Measurements from ENCODE around the gene FOXP1.
"Not testable (repeated sequence)": the region's sequence is repeated elsewhere in the genome, so short reads cannot be mapped to it uniquely, and the experiment has no call there.

FOXP1 gene

GRCh38 chr3:71441217-71441924 is 142.2 kb downstream of the FOXP1 start:
- no peak for DNase-seq
- no peak overlapping the region for H3K4me3 ChIP-seq (ENCODE audit: low read depth, low read length)
- TF ChIP-seq CTCF (IDR thresholded peaks at IDR 0.05; ENCODE audit: low read depth, low read length), result no peak
- no peaks in the 10 kb centered on the region for H3K36me3 ChIP-seq
- H3K4me1 ChIP-seq, result peaks cover 12% of the 10 kb centered on the region
- no peaks in the 10 kb centered on the region for H3K9me3 ChIP-seq
- H3K27me3 ChIP-seq, result no peaks in the 10 kb centered on the region

DNA sequence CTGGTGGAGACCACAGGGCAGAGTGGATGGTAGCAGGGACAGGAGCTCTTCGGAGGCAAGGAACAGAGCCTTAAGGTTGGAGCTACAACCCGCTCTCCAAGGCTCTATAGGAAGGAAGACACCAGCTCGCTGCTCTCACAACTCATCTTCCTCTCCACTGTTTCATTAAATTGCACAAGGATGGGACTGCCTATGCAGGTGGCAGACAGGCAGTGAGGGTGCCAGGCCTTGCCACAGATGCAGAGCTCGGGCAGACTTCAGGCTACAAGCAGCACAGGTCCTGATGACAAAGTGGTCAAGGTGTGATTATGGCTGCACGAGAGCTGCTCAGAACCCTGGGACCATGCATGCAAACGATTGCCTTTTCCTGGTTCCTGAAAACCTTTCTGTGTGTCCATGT is 144.6 kb downstream of the FOXP1 start:
- TF ChIP-seq CTCF (IDR thresholded peaks at IDR 0.05; ENCODE audit: low read depth, low read length), result no peak
- Histone ChIP-seq H3K36me3 (no peaks in the 10 kb centered on the region), H3K9me3 (no peaks in the 10 kb centered on the region), H3K27me3 (no peaks in the 10 kb centered on the region), H3K4me3 (ENCODE audit: low read depth, low read length) (no peak overlapping the region), H3K4me1 (peaks cover 2% of the 10 kb centered on the region)
- no peak for DNase-seq

DNA sequence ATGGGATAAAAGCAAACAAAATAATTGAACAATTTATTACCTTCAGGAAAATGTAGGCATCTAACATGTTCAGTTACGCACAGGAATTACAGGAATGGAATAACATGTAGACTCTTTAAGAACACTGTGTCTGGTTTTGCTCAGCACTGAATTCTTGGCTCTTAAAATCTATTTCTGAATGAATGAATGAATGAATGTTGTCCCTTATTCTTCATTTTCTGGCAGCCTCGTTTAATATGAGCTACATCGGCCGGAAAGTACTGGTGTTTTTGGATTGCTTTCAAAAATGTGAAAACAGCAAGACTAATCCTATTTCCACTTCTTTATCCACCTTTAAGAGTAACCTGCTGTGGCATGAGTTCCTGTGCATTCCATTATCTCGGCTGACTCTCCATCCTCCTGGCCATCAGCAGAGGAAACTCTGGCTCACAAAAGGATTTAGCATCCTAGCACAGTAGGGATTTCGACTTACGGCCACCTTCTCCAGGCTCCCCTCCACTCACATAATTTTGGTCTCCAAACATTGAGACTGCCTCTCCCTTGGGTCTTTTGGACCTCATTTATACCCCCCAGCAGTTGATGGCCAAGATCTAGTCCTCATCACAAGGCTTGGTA is 145.3 kb downstream of the FOXP1 start:
- Histone ChIP-seq H3K4me3 (ENCODE audit: low read depth, low read length) (no peak overlapping the region), H3K4me1 (no peaks in the 10 kb centered on the region), H3K27me3 (no peaks in the 10 kb centered on the region), H3K36me3 (no peaks in the 10 kb centered on the region), H3K9me3 (no peaks in the 10 kb centered on the region)
- no peak for DNase-seq
- no peak for TF ChIP-seq CTCF (IDR thresholded peaks at IDR 0.05; ENCODE audit: low read depth, low read length)

DNA sequence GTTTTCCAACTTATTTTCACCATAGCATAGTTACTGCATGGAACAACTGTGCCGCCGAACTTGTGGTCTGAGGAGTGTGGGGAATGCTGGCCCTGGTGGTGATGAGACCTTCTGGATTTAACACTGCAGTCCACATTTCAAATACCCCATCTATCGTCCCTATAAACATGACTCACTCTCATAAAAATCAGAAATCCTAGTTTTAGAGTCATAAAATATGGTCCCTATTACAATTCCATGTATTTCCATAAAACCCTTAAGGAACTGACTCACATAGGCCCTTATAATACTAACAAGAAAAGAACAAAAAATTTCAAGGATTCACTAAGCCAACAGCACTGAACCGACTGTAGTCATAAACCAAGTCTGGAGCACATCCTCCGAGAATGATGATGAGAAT is 147.2 kb downstream of the FOXP1 start:
- H3K9me3 ChIP-seq, result no peaks in the 10 kb centered on the region
- no peaks in the 10 kb centered on the region for H3K4me1 ChIP-seq
- no peaks in the 10 kb centered on the region for H3K27me3 ChIP-seq
- TF ChIP-seq CTCF (IDR thresholded peaks at IDR 0.05; ENCODE audit: low read depth, low read length), result no peak
- no peak overlapping the region for H3K4me3 ChIP-seq (ENCODE audit: low read depth, low read length)
- no peaks in the 10 kb centered on the region for H3K36me3 ChIP-seq
- DNase-seq, result no peak

DNA sequence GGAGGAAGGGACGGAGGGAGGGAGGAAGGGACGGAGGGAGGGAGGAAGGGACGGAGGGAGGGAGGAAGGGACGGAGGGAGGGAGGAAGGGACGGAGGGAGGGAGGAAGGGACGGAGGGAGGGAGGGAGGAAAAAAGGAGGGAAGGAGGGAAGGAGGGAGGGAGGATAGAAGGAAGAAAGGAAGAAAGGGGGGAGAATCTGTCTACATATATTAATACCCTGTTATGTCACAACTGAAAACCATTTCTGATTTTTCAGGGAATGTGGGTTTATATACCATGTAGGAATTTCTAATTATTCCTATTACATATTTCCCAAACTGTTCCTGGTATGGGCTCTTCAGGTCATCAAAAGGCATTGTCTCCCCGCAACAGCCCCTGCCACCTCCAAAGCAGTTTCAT is 147.7 kb downstream of the FOXP1 start:
- not testable (repeated sequence) for H3K4me3 ChIP-seq (ENCODE audit: low read depth, low read length); H3K27me3 ChIP-seq; H3K9me3 ChIP-seq; DNase-seq; H3K36me3 ChIP-seq; H3K4me1 ChIP-seq

DNA sequence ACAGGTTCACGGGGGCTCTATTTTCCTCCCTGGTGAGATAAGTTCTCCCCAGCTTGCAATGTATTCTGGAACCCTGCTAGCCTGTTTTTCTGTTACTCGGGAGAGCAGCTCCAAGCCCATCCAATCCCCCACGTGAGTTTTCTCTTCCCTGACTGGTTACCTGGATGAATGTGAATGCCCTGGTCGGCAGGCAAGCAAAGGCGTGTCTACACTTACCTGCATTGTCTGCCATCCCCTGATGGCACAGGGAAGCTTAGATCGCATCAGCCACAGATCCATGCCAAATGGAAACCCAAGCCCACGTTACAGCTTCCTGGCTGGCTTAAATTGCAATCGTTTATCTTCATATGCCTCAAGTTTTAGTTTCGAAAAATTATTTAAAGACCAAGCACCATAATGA is 149.9 kb downstream of the FOXP1 start:
- H3K27me3 ChIP-seq, result no peaks in the 10 kb centered on the region
- no peaks in the 10 kb centered on the region for H3K9me3 ChIP-seq
- no peaks in the 10 kb centered on the region for H3K36me3 ChIP-seq
- no peak for DNase-seq
- TF ChIP-seq CTCF (IDR thresholded peaks at IDR 0.05; ENCODE audit: low read depth, low read length), result no peak
- no peak overlapping the region for H3K4me3 ChIP-seq (ENCODE audit: low read depth, low read length)
- H3K4me1 ChIP-seq, result no peaks in the 10 kb centered on the region

Measured in BE2C (cell line).